ENCODE data around the gene SMYD4. TPM values are rescaled to one million over a fixed set of nuclear protein-coding genes. Genes with fewer than 3 reads are reported as not detected.

The SMYD4 gene
- total and polyA plus RNA-seq, 9 of the 15 experiments (the other 6 are each of a cell fraction or from before 2014, with no cell fraction given), result 1.3 to 10.2 (median 6.7) TPM

GRCh38 chr17:1759529-1759928 is 70.2 kb downstream of the SMYD4 start:
- no peak for TF ChIP-seq OTX1 (CRISPR knock-in tag; IDR thresholded peaks at IDR 0.05)
- no peak for TF ChIP-seq CC2D1A (IDR thresholded peaks at IDR 0.05)
- no peak for TF ChIP-seq ZNF655 (CRISPR knock-in tag; IDR thresholded peaks at IDR 0.05)
- no peak for TF ChIP-seq POLR3G (IDR thresholded peaks at IDR 0.05; ENCODE audit: extremely low read depth, insufficient read length, insufficient replicate concordance)
- no peak for TF ChIP-seq HSF4 (CRISPR knock-in tag; IDR thresholded peaks at IDR 0.05; ENCODE audit: borderline replicate concordance)
- no peak for TF ChIP-seq SRF (CRISPR knock-in tag; IDR thresholded peaks at IDR 0.05)
- no peak for TF ChIP-seq ELK3 (CRISPR knock-in tag; IDR thresholded peaks at IDR 0.05)
- no peak for TF ChIP-seq HDGF (IDR thresholded peaks at IDR 0.05)
- TF ChIP-seq ATF1 (CRISPR knock-in tag; IDR thresholded peaks at IDR 0.05), result no peak
- TF ChIP-seq ATF1 (tag; IDR thresholded peaks at IDR 0.05), result no peak
- TF ChIP-seq ZEB2 (IDR thresholded peaks at IDR 0.05), result no peak
- no peak for TF ChIP-seq SNIP1 (IDR thresholded peaks at IDR 0.05; ENCODE audit: low read depth)
- no peak for TF ChIP-seq HDAC6 (IDR thresholded peaks at IDR 0.05; ENCODE audit: low read depth, low read length)
- no peak for TF ChIP-seq L3MBTL2 (IDR thresholded peaks at IDR 0.05)
- no peak for TF ChIP-seq E4F1 (CRISPR knock-in tag; IDR thresholded peaks at IDR 0.05; ENCODE audit: borderline replicate concordance)
- no peak for TF ChIP-seq NCOA4 (IDR thresholded peaks at IDR 0.05; ENCODE audit: partially characterized antibody)
- intact Hi-C loops (cut with micrococcal nuclease), result no loop called here
- ATAC-seq, result no peak
- Histone ChIP-seq H3K4me3 (no peak overlapping the region), H3K36me3 (ENCODE audit: control insufficient read depth, insufficient read depth, low read length) (no peaks in the 10 kb centered on the region), H4K20me1 (replicated peaks; ENCODE audit: control insufficient read depth, insufficient read depth, low read length) (no peaks in the 10 kb centered on the region), H3K27me3 (ENCODE audit: control insufficient read depth in 2 of 2, insufficient read depth in 2 of 2, low read length in 2 of 2) (no peaks in the 10 kb centered on the region), H3K4me2 (ENCODE audit: insufficient read depth, low read length) (no peak overlapping the region), H2AFZ (ENCODE audit: low read depth, low read length) (no peak overlapping the region), H3K27ac (ENCODE audit: extremely low read depth, low read depth, low read length) (no peak overlapping the region), H3K9ac (ENCODE audit: insufficient read depth in 1 of 2, low read depth in 2 of 2, low read length in 2 of 2) (no peak overlapping the region), H3K9me1 (ENCODE audit: control insufficient read depth, insufficient read depth, low read length) (no peaks in the 10 kb centered on the region), H3K9me3 (replicated peaks; ENCODE audit: control insufficient read depth, insufficient read depth, low read depth, low read length) (no peaks in the 10 kb centered on the region), H3K79me2 (ENCODE audit: control insufficient read depth, insufficient read depth, low read length) (peaks cover 21% of the 10 kb centered on the region), H3K4me1 (replicated peaks in 1 of 2; ENCODE audit: control insufficient read depth in 2 of 2, insufficient read depth in 2 of 2, low read length in 2 of 2) (peaks cover 29 to 52% of the 10 kb centered on the region in 2 experiments; a peak in 4 of 5 replicates)
- in situ Hi-C loops (cut with MboI), result no loop called here
- ChIA-PET POLR2A (no interaction called here), CTCF (ENCODE audit: low intra/inter-chr PET ratio) (no interaction called here)
- FAIRE-seq, result no peak
- DNase-seq (ENCODE audit: extremely low read depth in 1 of 4, low spot score in 3 of 4), result no peak
- BruUV-seq (replicated peaks), result no TSS peak
- 42% methylated on average over 3 of the region's 5 CpGs for whole genome bisulfite sequencing (ENCODE audit: insufficient coverage, low coverage, missing lambda C conversion rate)

Measured in K562 (cell line).